Body of pancreas (tissue), 4 donors: ENCODE measurements around the gene CX3CR1.
"Not testable (repeated sequence)": the region's sequence is repeated elsewhere in the genome, so short reads cannot be mapped to it uniquely, and the experiment has no call there.

Experiments used
- POLR2A ChIP-seq, 3 donors: fragments of 450-650 bp; IDR thresholded peaks; one replicate each; pipeline ENCODE4 v1.6.1; 2016; ENCODE audit warnings: antibody characterized with exemption in 3 of 3, mild to moderate bottlenecking in 2 of 3
- TF ChIP-seq, protein P1 (sequence below), 7 experiments: fragments of 450-650 bp in 4 of 7; fragments of 200-600 bp in 3 of 7; sonication (generic) in 3 of 7; IDR thresholded peaks; one replicate each; pipeline ENCODE4 v1.5.1; 2016 to 2019; ENCODE audit warnings: antibody characterized with exemption in 7 of 7

DNA sequence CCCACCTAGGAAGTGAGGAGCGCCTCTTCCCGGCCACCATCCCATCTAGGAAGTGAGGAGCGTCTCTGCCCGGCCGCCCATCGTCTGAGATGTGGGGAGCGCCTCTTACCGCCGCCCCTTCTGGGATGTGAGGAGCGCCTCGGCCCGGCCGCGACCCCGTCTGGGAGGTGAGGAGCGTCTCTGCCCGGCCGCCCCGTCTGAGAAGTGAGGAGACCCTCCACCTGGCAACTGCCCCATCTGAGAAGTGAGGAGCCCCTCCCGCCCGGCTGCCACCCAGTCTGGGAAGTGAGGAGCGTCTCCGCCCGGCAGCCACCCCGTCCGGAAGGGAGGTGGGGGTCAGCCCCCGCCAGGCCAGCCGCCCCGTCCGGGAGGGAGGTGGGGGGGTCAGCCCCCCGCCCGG is 52.2 kb downstream of the CX3CR1 start:
- TF ChIP-seq, protein P1, sequence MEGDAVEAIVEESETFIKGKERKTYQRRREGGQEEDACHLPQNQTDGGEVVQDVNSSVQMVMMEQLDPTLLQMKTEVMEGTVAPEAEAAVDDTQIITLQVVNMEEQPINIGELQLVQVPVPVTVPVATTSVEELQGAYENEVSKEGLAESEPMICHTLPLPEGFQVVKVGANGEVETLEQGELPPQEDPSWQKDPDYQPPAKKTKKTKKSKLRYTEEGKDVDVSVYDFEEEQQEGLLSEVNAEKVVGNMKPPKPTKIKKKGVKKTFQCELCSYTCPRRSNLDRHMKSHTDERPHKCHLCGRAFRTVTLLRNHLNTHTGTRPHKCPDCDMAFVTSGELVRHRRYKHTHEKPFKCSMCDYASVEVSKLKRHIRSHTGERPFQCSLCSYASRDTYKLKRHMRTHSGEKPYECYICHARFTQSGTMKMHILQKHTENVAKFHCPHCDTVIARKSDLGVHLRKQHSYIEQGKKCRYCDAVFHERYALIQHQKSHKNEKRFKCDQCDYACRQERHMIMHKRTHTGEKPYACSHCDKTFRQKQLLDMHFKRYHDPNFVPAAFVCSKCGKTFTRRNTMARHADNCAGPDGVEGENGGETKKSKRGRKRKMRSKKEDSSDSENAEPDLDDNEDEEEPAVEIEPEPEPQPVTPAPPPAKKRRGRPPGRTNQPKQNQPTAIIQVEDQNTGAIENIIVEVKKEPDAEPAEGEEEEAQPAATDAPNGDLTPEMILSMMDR (IDR thresholded peaks at IDR 0.05) = not testable (repeated sequence)
- TF ChIP-seq POLR2A (IDR thresholded peaks at IDR 0.05) = not testable (repeated sequence)
